ENCODE results near the gene TMEM143. TPM values are rescaled to one million over a fixed set of nuclear protein-coding genes. Genes with fewer than 3 reads are reported as not detected.

Gene TMEM143
- total RNA-seq, 6 experiments from 2014 or later: 5.9 to 9.7 (median 7.7) TPM

DNA sequence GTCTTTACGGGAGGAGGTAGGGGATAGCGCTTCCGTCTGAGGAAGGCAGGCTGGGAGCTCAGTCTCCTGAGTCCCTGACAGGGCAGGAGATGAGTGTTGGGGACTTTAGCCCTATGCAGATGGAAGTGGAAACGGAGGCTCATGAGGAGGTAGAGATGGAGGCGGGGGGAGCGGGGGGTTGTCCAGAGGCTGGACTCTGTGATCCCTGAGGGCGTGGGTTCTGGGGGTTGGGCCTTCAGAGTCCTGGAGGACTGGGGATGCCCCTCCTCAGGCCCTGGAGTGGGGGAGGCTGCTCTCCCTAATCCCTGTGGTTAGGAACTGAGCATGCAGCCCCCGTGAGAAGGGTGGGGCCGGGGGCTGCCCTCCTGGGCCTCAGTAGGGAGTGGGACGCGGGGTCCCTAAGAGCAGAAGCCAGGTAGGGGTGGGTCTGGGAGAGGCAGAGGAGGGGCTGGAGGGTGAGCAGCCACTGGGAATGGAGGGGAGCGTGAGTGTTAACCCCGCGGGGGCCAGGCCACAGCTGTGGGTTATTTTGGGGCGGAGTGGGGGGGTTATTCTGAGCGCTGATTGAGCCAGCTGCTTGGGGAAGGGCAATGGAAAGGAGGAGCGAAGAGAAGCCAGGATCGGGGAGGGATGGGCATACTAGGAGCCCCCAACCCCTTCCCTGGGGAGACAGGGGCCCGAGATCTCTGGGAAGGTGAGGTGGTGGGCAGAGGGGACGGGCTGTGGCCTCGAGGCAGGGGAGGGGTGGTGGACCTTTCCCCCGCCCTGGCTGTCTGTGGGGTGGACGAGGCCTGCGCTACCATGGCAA, 32.5 kb upstream of the TMEM143 start:
- peaks cover 10% of the 10 kb centered on the region for H3K9me3 Mint-ChIP-seq
- no peak overlapping the region for H3K4me3 Mint-ChIP-seq
- TF ChIP-seq, protein P1, sequence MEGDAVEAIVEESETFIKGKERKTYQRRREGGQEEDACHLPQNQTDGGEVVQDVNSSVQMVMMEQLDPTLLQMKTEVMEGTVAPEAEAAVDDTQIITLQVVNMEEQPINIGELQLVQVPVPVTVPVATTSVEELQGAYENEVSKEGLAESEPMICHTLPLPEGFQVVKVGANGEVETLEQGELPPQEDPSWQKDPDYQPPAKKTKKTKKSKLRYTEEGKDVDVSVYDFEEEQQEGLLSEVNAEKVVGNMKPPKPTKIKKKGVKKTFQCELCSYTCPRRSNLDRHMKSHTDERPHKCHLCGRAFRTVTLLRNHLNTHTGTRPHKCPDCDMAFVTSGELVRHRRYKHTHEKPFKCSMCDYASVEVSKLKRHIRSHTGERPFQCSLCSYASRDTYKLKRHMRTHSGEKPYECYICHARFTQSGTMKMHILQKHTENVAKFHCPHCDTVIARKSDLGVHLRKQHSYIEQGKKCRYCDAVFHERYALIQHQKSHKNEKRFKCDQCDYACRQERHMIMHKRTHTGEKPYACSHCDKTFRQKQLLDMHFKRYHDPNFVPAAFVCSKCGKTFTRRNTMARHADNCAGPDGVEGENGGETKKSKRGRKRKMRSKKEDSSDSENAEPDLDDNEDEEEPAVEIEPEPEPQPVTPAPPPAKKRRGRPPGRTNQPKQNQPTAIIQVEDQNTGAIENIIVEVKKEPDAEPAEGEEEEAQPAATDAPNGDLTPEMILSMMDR (IDR thresholded peaks at IDR 0.05): no peak
- H3K36me3 Mint-ChIP-seq (ENCODE audit: low read depth): peaks cover 6% of the 10 kb centered on the region
- DNase-seq: no peak
- H3K4me1 Mint-ChIP-seq (ENCODE audit: low read depth): peaks cover 35% of the 10 kb centered on the region
- H3K27ac Mint-ChIP-seq: no peak overlapping the region
- peaks cover 33% of the 10 kb centered on the region for H3K27me3 Mint-ChIP-seq (ENCODE audit: insufficient read depth)

DNA sequence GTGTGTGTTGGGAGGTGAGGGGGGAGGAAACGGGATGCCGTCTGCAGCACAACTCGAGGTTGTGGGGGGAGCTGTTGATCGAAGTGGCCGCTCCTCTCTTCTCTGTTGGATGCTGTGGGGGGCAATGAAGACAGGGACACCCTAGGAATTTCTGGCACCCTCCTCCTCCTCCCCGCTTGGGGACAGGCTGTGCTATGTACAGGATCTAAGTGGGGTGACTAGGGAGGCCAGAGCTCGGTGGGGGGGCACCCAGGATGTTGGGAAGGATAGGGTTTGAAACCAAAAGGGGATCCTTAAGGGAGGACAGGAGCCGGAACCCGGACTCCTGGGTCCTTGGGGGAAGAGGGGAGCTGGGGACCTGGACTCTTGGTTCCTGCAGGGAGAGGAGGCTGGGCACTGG, 31.8 kb upstream of the TMEM143 start:
- H3K27me3 Mint-ChIP-seq (ENCODE audit: insufficient read depth): peaks cover 37% of the 10 kb centered on the region
- TF ChIP-seq, protein P1 (IDR thresholded peaks at IDR 0.05): no peak
- no peak overlapping the region for H3K27ac Mint-ChIP-seq
- H3K9me3 Mint-ChIP-seq: peaks cover 10% of the 10 kb centered on the region
- no peak for DNase-seq
- peaks cover 6% of the 10 kb centered on the region for H3K36me3 Mint-ChIP-seq (ENCODE audit: low read depth)
- H3K4me3 Mint-ChIP-seq: no peak overlapping the region; the same call in 1 of the 2 replicates
- peaks cover 34% of the 10 kb centered on the region for H3K4me1 Mint-ChIP-seq (ENCODE audit: low read depth)

DNA sequence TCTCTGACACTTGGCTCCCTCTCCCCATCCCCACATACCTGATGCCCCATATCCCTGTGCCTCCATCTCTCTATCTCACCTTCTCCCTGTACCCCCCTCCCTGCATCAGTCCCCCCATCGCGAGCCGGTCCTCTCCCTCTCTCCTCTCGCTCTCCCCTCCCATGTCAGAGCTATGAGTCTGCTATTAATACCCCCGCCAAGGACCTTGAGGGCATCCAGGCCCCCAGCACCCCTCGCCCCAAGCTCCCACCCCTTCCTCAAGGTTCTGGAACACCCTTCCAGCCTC, 31.4 kb upstream of the TMEM143 start:
- H3K4me1 Mint-ChIP-seq (ENCODE audit: low read depth): peaks cover 30% of the 10 kb centered on the region
- H3K27ac Mint-ChIP-seq: no peak overlapping the region
- TF ChIP-seq, protein P1 (IDR thresholded peaks at IDR 0.05): no peak
- H3K4me3 Mint-ChIP-seq: peak overlapping the region; percentile 30; the same call in 1 of the 2 replicates
- H3K27me3 Mint-ChIP-seq (ENCODE audit: insufficient read depth): peaks cover 37% of the 10 kb centered on the region
- DNase-seq: no peak
- H3K9me3 Mint-ChIP-seq: peaks cover 10% of the 10 kb centered on the region
- H3K36me3 Mint-ChIP-seq (ENCODE audit: low read depth): peaks cover 6% of the 10 kb centered on the region

DNA sequence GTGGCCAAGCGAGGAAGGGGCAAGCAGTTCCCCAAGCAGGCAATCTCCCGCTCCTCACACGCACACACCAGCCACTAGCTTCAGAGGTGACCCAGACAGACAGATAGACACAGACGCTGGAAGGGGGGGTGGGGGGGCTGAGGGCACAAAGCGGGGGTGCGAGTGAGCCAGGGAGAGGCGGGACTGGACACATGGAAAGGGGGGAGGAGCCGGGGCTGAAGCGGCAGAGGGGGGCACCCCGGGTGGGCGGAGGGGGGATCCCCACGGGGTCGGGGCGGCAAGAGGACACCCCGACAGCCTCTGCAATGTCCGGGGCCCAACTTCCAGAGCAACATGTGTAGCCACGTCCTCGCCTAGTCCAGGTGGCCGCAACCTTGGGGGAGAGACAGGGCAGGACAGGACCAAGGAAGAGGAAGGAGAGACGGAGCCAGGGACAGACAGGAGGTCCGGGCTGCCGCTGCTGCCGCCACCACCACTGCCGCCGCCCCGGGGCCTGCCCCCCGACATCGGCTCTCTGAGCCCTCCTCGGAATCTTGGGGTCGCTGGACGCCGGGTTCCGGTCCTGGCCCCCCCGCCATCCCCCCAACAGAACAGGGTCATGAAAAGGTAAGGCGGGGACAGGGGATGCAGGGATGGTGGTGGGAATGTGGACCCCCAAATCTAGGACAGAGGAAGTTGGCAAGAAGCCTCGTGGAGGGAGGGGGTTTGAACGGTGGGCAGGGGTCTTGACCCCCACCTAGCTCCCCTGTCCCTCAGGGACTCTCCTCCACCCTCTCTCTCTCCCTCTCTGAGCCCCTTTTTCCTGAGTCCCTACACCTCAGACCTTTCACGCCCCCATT, 30.8 kb upstream of the TMEM143 start:
- H3K27me3 Mint-ChIP-seq (ENCODE audit: insufficient read depth): peaks cover 36% of the 10 kb centered on the region

DNA sequence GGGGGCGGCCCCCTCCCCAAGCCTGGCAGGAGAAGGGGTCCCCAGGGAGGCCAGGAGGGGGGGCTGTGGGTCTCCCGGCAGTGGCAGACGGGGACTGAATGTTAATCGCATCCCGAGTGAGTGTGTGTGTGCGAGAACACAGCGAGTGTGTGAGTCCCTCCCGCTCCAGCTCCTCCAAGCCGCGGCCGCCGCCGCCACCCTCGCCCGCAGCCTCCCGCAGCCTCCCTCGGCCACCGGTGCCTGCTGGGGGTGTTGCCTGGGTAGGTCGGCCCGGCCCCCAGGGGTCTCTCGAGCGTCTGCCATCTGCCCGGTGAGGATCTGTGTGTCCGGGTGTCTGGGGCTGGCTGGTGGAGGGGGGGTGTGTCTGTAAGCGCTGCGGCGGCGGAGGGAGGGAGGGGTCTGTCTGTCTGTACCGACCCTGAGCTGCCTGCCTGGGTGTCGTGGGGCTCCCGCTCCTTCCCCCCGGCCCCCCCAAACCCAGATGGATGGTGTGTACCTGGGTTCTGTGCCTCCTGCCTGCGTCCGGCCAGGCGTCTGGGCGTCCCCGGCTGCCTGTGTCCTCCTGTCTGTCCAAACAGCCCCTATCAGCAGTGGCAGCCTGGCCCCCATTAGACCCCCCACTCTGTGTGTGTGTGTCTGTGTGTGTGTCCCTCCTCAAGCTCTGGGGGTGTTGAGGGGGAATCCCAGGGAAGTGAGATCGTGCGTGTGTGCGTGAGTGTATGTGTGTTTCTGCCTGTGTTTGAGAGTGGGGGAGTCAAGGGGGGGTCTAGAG, 30.0 kb upstream of the TMEM143 start, which contains the start of gene GRIN2D:
Gene GRIN2D, plus strand, starts transcription at position 110 of the 772 bp plus-strand sequence. CDS start 4,725 bp downstream, outside the sequence.
- peaks cover 2% of the 10 kb centered on the region for H3K36me3 Mint-ChIP-seq (ENCODE audit: low read depth)
- H3K27me3 Mint-ChIP-seq (ENCODE audit: insufficient read depth): peaks cover 34% of the 10 kb centered on the region
- no peak within 1 kb of the TSS for H3K27ac Mint-ChIP-seq
- H3K4me1 Mint-ChIP-seq (ENCODE audit: low read depth): peaks cover 24% of the 10 kb centered on the region
- TF ChIP-seq, protein P1 (IDR thresholded peaks at IDR 0.05): no peak
- peak; percentile 20 for DNase-seq
- H3K9me3 Mint-ChIP-seq: no peaks in the 10 kb centered on the region
- peak within 1 kb of the TSS; percentile 60 for H3K4me3 Mint-ChIP-seq

More for the DNA sequence above, 30.8 kb upstream of the TMEM143 start:
- Mint-ChIP-seq H3K36me3 (ENCODE audit: low read depth) (peaks cover 3% of the 10 kb centered on the region), H3K27ac (no peak overlapping the region), H3K4me3 (peak overlapping the region; percentile 60), H3K9me3 (peaks cover 8% of the 10 kb centered on the region), H3K4me1 (ENCODE audit: low read depth) (peaks cover 24% of the 10 kb centered on the region)
- TF ChIP-seq, protein P1 (IDR thresholded peaks at IDR 0.05): no peak
- no peak for DNase-seq
